ENCODE data around the gene PTGIS.

The PTGIS gene

GRCh38 chr20:49557449-49557848 is 10.5 kb downstream of the PTGIS start:
- no peak for DNase-seq

- no peak for DNase-seq
Measured at GRCh38 chr20:49556621-49557020, 11.3 kb downstream of the PTGIS start.

GRCh38 chr20:49549801-49550551 is 18.0 kb downstream of the PTGIS start:
- no peak for DNase-seq

GRCh38 chr20:49548371-49548947 is 19.5 kb downstream of the PTGIS start:
- no peak for DNase-seq

GRCh38 chr20:49545572-49545971 is 22.4 kb downstream of the PTGIS start:
- DNase-seq: no peak

- no peak for DNase-seq
Measured at GRCh38 chr20:49544535-49544934, 23.4 kb downstream of the PTGIS start.

- no peak for DNase-seq
Measured at GRCh38 chr20:49543858-49544437, 24.0 kb downstream of the PTGIS start.

GRCh38 chr20:49543071-49543857 is 24.7 kb downstream of the PTGIS start:
- no peak for DNase-seq

GRCh38 chr20:49542514-49542991 is 25.4 kb downstream of the PTGIS start:
- DNase-seq: no peak

- DNase-seq: peak; percentile 85
Measured at GRCh38 chr20:49541733-49542513, 26.0 kb downstream of the PTGIS start.

GRCh38 chr20:49540687-49541435 is 27.1 kb downstream of the PTGIS start:
- no peak for DNase-seq

- no peak for DNase-seq
Measured at GRCh38 chr20:49540232-49540620, 27.7 kb downstream of the PTGIS start.

- DNase-seq: no peak
Measured at GRCh38 chr20:49539481-49540231, 28.3 kb downstream of the PTGIS start.

GRCh38 chr20:49538950-49539349 is 29.0 kb downstream of the PTGIS start:
- no peak for DNase-seq

GRCh38 chr20:49534255-49534712 is 33.7 kb downstream of the PTGIS start:
- DNase-seq: peak; percentile 78

- no peak for DNase-seq
Measured at GRCh38 chr20:49532285-49532946, 35.5 kb downstream of the PTGIS start.

- no peak for DNase-seq
Measured at GRCh38 chr20:49529470-49529869, 38.5 kb downstream of the PTGIS start.

- DNase-seq: no peak
Measured at GRCh38 chr20:49526568-49526967, 41.4 kb downstream of the PTGIS start.

- DNase-seq: no peak
Measured at GRCh38 chr20:49526056-49526455, 41.9 kb downstream of the PTGIS start.

GRCh38 chr20:49523767-49524360 is 44.1 kb downstream of the PTGIS start:
- DNase-seq: no peak
